BJ (cell line): ENCODE data around the gene ZDHHC11. TPM values are rescaled to one million over a fixed set of nuclear protein-coding genes. Genes with fewer than 3 reads are reported as not detected.

Experiments
- CTCF ChIA-PET: fragments of 350-600 bp; formaldehyde crosslinking; extraction: SDS; loops from one replicate; lab custom pipeline; 2021; ENCODE audit warnings: antibody characterized with exemption, inconsistent platforms; lab: Yijun Ruan, JAX
- POLR2A ChIA-PET: fragments of 300-600 bp; sonication (Branson Sonifier 250); formaldehyde crosslinking; extraction: SDS; loops from one replicate; lab custom pipeline; 2021; ENCODE audit warnings: antibody characterized with exemption; lab: Charles Lee
- DNase-seq: peaks from one replicate; pipeline ENCODE4 v3.0.0-alpha.2; 2011; ENCODE audit warnings: low read depth
- H3K27me3 ChIP-seq: 2 replicates; pipeline ENCODE4 v1.6.0; 2011; ENCODE audit warnings: low read length; ENCODE audit not compliant: control insufficient read depth, insufficient read depth
- H3K36me3 ChIP-seq: 2 replicates; pipeline ENCODE4 v1.5.1; 2011; ENCODE audit warnings: low read length; ENCODE audit not compliant: control insufficient read depth, insufficient read depth
- H3K4me3 ChIP-seq: 2 replicates; pipeline ENCODE4 v1.5.1; 2011; ENCODE audit warnings: low read depth, mild to moderate bottlenecking, control low read depth, low read length
- polyA plus RNA-seq: library from polyadenylated mRNA; depleted of rRNA; stranded (reverse); fragments of >200 nt; gene quantifications from 2 replicates; pipeline ENCODE4 v1.2.3, GENCODE V29; 2011
- TF ChIP-seq, protein P1 (sequence below): IDR thresholded peaks from 2 replicates; pipeline ENCODE4 v1.5.1; 2011; ENCODE audit warnings: low read depth, mild to moderate bottlenecking, control low read depth, inconsistent platforms, low read length, moderate library complexity; ENCODE audit not compliant: insufficient read depth

ZDHHC11 gene
- polyA plus RNA-seq, 1 experiment: 0.15 TPM

GRCh38 chr5:865168-865521 lies 14.4 kb upstream of the ZDHHC11 start:
- DNase-seq: no peak
- TF ChIP-seq, protein P1, sequence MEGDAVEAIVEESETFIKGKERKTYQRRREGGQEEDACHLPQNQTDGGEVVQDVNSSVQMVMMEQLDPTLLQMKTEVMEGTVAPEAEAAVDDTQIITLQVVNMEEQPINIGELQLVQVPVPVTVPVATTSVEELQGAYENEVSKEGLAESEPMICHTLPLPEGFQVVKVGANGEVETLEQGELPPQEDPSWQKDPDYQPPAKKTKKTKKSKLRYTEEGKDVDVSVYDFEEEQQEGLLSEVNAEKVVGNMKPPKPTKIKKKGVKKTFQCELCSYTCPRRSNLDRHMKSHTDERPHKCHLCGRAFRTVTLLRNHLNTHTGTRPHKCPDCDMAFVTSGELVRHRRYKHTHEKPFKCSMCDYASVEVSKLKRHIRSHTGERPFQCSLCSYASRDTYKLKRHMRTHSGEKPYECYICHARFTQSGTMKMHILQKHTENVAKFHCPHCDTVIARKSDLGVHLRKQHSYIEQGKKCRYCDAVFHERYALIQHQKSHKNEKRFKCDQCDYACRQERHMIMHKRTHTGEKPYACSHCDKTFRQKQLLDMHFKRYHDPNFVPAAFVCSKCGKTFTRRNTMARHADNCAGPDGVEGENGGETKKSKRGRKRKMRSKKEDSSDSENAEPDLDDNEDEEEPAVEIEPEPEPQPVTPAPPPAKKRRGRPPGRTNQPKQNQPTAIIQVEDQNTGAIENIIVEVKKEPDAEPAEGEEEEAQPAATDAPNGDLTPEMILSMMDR: no peak
- Histone ChIP-seq H3K27me3 (no peaks in the 10 kb centered on the region), H3K4me3 (no peak overlapping the region), H3K36me3 (peaks cover 43% of the 10 kb centered on the region)
- ChIA-PET CTCF (interaction anchor here (1.5 kb wide), 1 partner anchor 37 kb away, joined by 4 read pairs; no protein-coding TSS in a partner anchor), POLR2A (no interaction called here)

GRCh38 chr5:864492-865167 lies 13.8 kb upstream of the ZDHHC11 start:
- H3K36me3 ChIP-seq: peaks cover 41% of the 10 kb centered on the region

GRCh38 chr5:863244-863805 lies 12.5 kb upstream of the ZDHHC11 start:
- CTCF ChIA-PET: no interaction called here
- Histone ChIP-seq H3K36me3 (peaks cover 36% of the 10 kb centered on the region), H3K27me3 (no peaks in the 10 kb centered on the region), H3K4me3 (no peak overlapping the region)
- DNase-seq: no peak
- TF ChIP-seq, protein P1: no peak
- POLR2A ChIA-PET: no interaction called here

More at GRCh38 chr5:864492-865167, 13.8 kb upstream of the ZDHHC11 start:
- TF ChIP-seq, protein P1: no peak
- Histone ChIP-seq H3K4me3 (no peak overlapping the region), H3K27me3 (no peaks in the 10 kb centered on the region)
- DNase-seq: no peak
- CTCF ChIA-PET: interaction anchor here (1.5 kb wide), 1 partner anchor 38 kb away, joined by 4 read pairs; no protein-coding TSS in a partner anchor
- POLR2A ChIA-PET: no interaction called here

DNA sequence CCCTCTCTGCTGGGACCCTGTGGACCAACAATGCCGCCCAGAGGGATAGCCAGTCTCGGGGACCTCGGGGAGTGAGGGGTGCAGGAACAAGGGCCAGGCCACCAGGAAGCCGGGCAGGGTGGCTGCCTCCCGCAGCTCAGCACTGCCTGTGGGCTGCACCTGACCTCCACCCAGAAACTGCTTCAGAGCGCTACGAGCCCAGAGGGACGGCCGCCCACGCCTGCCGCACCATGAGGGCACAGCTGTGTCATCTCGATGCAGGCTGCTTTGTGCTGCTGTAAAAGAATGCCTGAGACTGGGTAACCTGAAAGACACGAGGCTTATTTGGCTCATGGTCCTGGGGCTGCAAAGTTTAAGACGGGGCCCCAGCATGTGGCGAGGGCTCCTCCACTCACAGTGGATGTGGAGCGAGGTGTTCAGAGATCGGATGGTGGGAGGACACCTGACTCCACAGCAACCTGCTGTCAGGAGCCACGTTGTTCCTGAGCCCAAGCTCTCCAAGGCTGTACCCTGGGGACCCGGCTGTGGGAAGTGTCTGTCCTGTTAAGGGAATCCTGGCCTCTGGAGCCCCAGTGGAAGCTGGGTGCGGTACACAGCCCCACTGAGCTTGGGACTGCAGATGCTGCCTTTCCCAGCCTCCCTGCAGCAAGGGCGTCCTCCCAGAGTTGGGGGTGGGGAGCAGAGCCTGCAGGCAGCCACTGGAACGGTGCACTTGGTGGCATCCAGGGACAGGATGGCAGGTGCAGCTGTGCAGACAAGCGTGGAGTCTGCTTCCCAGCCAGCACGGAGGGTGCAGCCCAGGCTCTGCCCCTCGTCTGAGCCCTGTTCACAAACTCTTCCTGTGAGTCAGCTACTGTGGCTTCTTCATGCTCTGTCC lies 11.8 kb upstream of the ZDHHC11 start:
- TF ChIP-seq, protein P1: no peak
- ChIA-PET POLR2A (no interaction called here), CTCF (interaction anchor here (0.6 kb wide), 1 partner anchor 923 kb away, joined by 3 read pairs; no protein-coding TSS in a partner anchor)
- Histone ChIP-seq H3K4me3 (no peak overlapping the region), H3K27me3 (no peaks in the 10 kb centered on the region), H3K36me3 (peaks cover 32% of the 10 kb centered on the region)
- no peak for DNase-seq
